Activated CD8-positive, alpha-beta memory T cell treated with anti-CD3 and anti-CD28 coated beads, Interleukin-2, amount 50 U/mL, for 48 hours (primary cell): Measurements from ENCODE around the gene RAMACL.
"Not testable (repeated sequence)": the region's sequence is repeated elsewhere in the genome, so short reads cannot be mapped to it uniquely, and the experiment has no call there.

Experiments used
- DNase-seq: peaks from one replicate; pipeline ENCODE4 v3.0.0-alpha.2; 2020

Gene RAMACL

DNA sequence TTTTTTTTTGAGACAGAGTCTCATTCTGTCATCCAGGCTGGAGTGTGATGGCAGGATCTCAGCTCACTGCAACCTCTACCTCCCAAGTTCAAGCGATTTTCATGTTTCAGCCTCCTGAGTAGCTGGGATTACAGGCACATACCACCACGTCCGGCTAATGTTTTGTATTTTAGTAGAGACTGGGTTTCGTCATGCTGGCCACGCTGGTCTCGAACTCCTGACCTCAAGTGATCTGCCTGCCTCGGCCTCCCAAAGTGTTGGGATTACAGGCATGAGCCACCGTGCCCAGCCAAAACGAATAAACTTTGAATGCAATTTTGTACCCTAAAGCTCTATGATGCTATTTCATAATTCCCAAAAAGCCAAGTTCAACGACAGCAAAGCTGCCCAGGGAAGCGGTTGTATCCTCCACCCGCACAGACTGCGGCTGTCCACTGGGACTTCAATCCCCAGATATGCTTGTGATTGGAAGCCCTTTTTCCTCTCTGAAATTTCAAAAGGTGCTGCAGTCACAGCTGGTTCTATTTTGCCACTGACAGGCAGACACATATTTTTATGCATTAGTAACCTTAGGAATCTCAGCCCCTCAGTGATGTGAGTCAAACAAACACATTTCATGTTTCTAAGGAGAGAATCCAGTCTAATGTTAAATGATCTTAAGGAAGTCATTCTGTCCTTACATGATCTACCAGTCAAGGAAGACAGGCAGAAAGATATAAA, 8.7 kb upstream of the RAMACL start:
- no peak for DNase-seq

DNA sequence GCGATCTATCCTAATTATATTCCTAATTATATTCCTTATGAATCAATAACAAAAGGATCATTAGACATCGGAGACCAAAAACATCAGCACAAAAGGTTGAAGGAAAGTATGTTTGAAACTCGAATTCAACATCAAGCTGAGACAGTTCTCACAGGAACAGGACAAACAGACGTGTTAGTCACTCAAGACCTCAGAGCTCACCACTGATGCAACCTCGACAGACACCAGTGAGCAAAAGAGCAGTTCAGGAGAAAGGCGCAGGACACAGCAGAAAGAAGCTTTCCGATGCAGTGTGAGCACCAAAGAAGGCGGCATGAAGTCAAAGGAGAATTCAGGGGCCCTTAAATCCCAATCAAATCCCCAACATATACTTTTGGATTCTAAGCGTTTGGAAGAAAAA, 6.3 kb upstream of the RAMACL start:
- DNase-seq, result no peak

GRCh38 chr6:166591961-166592520, 5.6 kb upstream of the RAMACL start:
- no peak for DNase-seq

DNA sequence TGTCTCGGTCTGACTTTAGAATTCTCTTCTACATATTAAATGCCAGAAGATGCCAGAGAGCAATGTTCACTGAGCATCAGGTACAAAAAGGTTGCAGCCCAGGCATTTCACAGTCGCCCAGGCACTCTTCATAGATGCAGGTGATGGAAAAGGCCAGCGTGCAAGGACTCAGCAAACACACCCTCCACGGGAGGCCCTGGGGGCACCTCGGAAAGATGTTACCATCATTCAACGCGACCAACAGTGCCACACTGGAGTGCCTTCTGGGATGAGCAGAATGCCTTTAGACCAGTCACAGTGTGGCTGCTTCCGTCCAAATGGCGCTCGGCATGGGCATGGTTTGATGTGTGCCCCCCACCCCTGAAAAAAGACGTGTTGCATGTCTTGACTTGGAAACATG, 4.5 kb upstream of the RAMACL start:
- DNase-seq, result no peak

- DNase-seq, result no peak
Observed at GRCh38 chr6:166589786-166590574, 3.5 kb upstream of the RAMACL start.

- DNase-seq, result no peak
Observed at GRCh38 chr6:166589337-166589731, 2.9 kb upstream of the RAMACL start.

DNA sequence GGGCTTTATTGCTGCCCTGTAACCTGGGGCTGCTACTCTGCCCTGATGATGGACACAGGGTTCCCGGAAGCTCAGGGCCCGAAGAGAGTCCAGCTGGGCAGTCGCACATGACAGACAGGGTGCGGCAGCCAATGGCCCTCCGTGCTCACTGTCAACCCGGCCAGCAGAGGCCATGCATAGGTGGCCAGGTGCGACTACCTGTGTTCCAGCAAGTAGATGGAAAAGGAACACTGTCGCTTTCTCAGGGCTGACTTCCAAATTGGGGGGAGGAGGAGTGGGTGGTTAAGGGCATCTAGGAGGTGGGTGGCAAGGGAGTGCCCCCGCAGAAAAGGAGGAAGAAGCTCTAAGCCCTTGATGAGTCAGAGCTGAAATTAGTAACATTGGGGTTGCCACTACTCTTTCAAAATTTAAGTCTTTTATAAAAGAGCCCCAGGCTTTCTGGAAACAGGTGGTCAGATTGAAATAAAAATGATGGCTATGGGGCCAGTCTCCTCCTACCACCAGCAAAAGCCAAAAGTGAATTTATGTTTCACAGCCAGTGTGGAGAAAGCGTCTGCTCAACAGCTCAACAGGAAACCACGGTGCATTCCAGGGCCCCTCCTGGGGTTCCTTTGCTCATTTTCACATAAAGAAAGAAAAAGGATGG, 2.3 kb upstream of the RAMACL start:
- no peak for DNase-seq

DNA sequence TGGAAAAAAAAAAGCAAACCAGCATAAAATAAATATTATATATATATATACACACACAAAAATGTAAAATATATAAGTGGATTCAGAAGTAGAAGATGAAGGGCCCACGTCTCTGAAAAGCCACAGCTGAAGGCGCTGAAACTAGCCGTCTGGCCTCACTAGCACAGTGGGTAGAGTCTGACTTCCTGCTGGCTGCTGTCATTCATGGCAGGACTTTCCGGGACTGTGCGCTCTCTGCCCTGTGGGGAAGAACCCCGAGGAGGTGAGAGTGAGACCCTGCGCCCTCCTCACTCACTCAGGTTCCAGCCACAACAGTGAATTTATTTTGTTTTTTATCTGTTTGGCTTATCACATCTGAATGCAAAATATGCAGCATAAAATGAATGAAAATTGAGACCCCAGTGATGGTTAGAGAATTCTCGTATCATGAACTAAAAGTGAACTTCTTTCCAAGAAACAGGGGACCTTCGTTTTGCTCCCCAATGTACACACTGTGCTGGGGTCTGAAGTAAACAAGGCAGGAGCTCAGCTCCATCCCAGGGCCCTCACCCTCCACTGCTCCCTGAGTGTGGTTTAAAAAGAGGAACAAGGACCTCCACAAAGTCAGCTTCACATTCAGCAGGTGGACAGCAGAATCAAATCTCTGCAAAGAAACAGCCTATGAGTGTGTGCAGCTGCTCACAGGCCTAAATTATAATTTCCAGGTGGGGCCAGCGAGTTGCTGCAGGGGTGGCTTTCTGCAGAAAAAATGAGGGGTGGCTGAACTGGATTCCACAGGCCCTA, 1.3 kb upstream of the RAMACL start:
- no peak for DNase-seq

GRCh38 chr6:166584853-166585429, 1.5 kb downstream of the RAMACL start:
- DNase-seq, result no peak

DNA sequence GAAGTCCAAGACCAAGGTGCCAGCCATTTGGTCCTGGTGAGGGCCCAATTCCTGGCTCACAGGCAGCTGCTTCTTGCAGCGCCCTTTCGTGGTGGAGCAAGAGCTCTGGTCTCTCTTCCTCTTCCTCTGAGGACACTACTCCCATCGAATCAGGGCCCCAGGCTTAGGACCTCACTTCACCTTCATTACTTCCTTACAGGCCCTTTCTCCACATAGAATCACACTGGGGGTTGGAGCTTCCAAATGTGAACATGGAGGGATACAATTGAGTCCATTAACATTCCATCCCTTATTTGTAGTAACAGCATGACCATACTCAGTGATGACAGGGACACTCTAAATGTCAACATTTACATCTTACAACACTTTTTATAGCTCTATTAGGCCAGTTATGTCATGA, 2.3 kb downstream of the RAMACL start:
- no peak for DNase-seq

GRCh38 chr6:166583230-166583965, 3.1 kb downstream of the RAMACL start:
- no peak for DNase-seq

DNA sequence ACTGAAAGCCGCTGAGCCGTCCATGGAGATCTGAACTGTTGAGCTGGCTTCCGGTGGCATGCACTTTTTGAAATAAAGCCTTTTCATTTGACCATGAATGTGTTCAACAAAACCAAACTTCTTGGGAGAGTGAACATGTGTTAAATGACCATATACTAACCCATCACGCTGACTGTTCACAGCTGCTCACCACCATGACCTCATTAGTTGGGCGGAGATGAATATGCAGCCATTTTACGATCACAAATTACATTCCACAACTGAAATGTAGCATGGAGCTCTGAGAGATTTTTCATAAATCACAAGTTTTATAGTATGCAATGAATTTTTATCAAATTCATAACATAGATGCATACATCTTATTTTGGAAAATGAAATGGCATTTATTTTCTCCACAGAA, 4.2 kb downstream of the RAMACL start:
- no peak for DNase-seq

DNA sequence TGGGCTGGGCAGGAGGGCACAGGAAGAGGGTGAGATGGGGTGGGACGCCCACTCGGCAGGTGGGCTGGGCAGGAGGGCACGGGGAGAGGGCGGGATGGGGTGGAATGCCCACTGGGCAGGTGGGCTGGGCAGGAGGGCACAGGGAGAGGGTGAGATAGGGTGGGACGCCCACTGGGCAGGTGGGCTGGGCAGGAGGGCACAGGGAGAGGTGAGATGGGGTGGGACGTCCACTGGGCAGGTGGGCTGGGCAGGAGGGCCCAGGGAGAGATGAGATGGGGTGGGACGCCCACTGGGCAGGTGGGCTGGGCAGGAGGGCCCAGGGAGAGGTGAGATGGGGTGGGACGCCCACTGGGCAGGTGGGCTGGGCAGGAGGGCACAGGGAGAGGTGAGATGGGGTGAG, 4.7 kb downstream of the RAMACL start:
- DNase-seq, result not testable (repeated sequence)

DNA sequence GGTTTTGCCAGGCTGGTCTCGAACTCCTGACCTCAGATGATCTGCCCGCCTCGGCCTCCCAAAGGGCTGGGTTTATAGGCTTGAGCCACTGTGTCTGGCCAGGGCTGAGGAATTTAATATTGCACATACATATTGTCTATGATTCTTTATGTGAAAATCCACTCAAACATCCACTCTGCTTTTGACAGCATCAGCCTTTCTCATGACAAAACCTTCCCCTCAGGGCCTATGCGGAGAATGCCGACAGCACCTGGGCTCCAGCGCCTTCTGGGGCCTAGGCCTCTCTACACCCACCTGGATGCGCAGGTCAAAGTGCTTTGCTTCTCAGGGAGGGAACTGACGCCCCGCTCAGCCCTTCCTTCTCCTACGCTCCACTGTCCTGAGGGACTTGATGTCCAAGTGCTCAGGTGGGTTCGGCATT, 5.4 kb downstream of the RAMACL start:
- DNase-seq, result no peak

GRCh38 chr6:166580076-166581050, 6.1 kb downstream of the RAMACL start:
- DNase-seq, result no peak

DNA sequence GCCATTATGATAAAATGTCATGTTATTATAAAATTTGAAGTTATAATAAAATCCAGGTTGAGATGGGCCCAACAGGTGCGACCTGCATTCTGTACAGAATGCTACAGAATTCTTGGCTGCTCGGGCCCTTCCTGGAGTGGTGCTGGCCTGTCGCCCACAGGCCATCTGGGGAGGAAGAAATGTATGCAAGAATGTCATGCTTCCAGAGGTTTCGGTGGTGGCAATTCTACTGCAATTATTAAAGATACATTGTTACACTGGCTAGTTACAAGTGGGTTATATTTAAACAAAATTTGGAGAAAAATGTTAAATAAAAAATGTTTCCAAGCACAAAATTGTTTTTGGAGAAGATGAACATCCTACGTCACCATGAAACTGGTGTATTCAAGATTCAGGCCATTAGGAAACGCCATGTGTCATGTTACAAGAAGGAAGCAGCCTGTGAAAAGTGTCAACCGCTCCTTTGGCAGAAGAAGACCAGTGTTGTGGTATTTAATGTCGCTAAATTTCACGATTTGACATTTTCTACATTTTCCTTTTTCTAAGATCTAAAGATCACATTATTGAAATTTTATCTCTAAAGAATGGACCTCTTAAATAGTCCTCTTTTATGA, 7.1 kb downstream of the RAMACL start:
- no peak for DNase-seq

- DNase-seq, result no peak
Observed at GRCh38 chr6:166578536-166579236, 7.8 kb downstream of the RAMACL start.

DNA sequence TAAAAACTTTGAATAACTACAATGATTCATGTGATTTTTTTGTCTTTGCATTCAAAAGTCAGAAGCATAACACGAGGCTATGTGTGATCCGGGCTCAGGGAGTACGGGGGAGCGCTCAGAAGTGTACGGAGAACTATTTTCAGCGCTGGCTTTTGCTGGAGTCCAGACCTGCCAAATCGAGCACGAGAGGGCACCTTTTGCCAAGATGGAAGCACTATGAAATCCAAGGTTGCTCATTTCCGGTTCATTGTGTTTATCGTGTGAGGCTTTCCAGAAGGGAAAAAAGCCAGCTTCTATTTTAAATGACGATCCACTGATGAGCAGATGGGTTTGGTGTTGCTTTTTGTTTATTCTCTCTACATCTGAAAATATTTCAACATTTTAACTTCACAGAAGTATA, 11.3 kb downstream of the RAMACL start:
- DNase-seq, result no peak

- DNase-seq, result no peak
Observed at GRCh38 chr6:166573511-166574216, 12.8 kb downstream of the RAMACL start.
